GM23248 (cell line): ENCODE data around the gene ZNF3. TPM values are rescaled to one million over a fixed set of nuclear protein-coding genes. Genes with fewer than 3 reads are reported as not detected.

Experiments used
- DNase-seq: peaks from one replicate; pipeline ENCODE4 v3.0.0-alpha.2; 2015
- H2AFZ ChIP-seq: fragments of 200-600 bp; sonication (generic); 2 replicates; pipeline ENCODE4 v1.6.1; 2016; ENCODE audit warnings: antibody characterized with exemption
- H3F3A ChIP-seq: fragments of 200-600 bp; sonication (generic); 2 replicates; pipeline ENCODE4 v1.6.1; 2016; ENCODE audit warnings: mild to moderate bottlenecking, antibody characterized with exemption, mixed run types; ENCODE audit not compliant: insufficient read depth
- H3K27ac ChIP-seq: fragments of 200-600 bp; sonication (generic); 2 replicates; pipeline ENCODE4 v1.5.1; 2016; ENCODE audit warnings: mild to moderate bottlenecking
- H3K27me3 ChIP-seq: fragments of 200-600 bp; sonication (generic); replicated peaks from 2 replicates; pipeline ENCODE4 v1.6.1; 2016; ENCODE audit warnings: mild to moderate bottlenecking; ENCODE audit not compliant: insufficient read depth
- H3K36me3 ChIP-seq: fragments of 200-600 bp; sonication (generic); 2 replicates; pipeline ENCODE4 v1.6.1; 2016; ENCODE audit warnings: low read depth, mild to moderate bottlenecking
- H3K4me1 ChIP-seq: fragments of 200-600 bp; sonication (generic); 2 replicates; pipeline ENCODE4 v1.6.1; 2016; ENCODE audit warnings: mild to moderate bottlenecking; ENCODE audit not compliant: insufficient read depth
- H3K4me2 ChIP-seq: fragments of 200-600 bp; sonication (generic); one replicate; pipeline ENCODE4 v1.6.1; 2016; ENCODE audit warnings: mild to moderate bottlenecking; ENCODE audit not compliant: unreplicated experiment
- H3K4me3 ChIP-seq: fragments of 200-600 bp; sonication (generic); 2 replicates; pipeline ENCODE4 v1.5.1; 2016; ENCODE audit warnings: mild to moderate bottlenecking
- H3K79me2 ChIP-seq: fragments of 200-600 bp; sonication (generic); 2 replicates; pipeline ENCODE4 v1.6.1; 2016; ENCODE audit warnings: mild to moderate bottlenecking; ENCODE audit not compliant: insufficient read depth
- H3K9ac ChIP-seq: fragments of 200-600 bp; sonication (generic); 2 replicates; pipeline ENCODE4 v1.6.1; 2016; ENCODE audit warnings: mild to moderate bottlenecking
- H3K9me2 ChIP-seq: fragments of 200-600 bp; sonication (generic); 2 replicates; pipeline ENCODE4 v1.6.1; 2016; ENCODE audit warnings: mixed run types, mild to moderate bottlenecking, moderate library complexity; ENCODE audit not compliant: insufficient read depth
- H3K9me3 ChIP-seq: fragments of 200-600 bp; sonication (generic); one replicate; pipeline ENCODE4 v1.6.1; 2017; ENCODE audit warnings: low read depth
- H4K20me1 ChIP-seq: fragments of 200-600 bp; sonication (generic); 2 replicates; pipeline ENCODE4 v1.6.0; 2016; ENCODE audit not compliant: insufficient read depth
- EZH2 ChIP-seq: fragments of 200-600 bp; sonication (generic); IDR thresholded peaks from 2 replicates; pipeline ENCODE4 v1.6.1; 2018; ENCODE audit warnings: antibody characterized with exemption, mild to moderate bottlenecking; ENCODE audit not compliant: insufficient read depth, poor library complexity, severe bottlenecking
- EZH2phosphoT487 ChIP-seq: fragments of 200-600 bp; sonication (generic); IDR thresholded peaks from 2 replicates; pipeline ENCODE4 v1.6.1; 2018; ENCODE audit warnings: antibody characterized with exemption, moderate library complexity, mild to moderate bottlenecking, low read depth; ENCODE audit not compliant: insufficient read depth
- WGBS, 2 experiments: methylation state at CpG; one replicate each; pipeline ENCODE4 v1.1.6; 2015 to 2017; ENCODE audit warnings: low lambda C conversion rate in 2 of 2, low coverage in 1 of 2; ENCODE audit errors: missing lambda C conversion rate in 2 of 2; 5-methylcytosine and 5-hydroxymethylcytosine counted together
- in situ Hi-C: fragments of 300-500 bp; cut with MboI; formaldehyde crosslinking; loops from 2 replicates; pipeline ENCODE4 v1.15.0; 2020
- polyA plus RNA-seq: library from polyadenylated mRNA; unstranded; fragments of >200 nt; fragmentation: Nextera tagmentation; extraction: Ambion mirVana; gene quantifications from 2 replicates; pipeline ENCODE4 v1.2.1, GENCODE V29; 2016
- total RNA-seq: library from RNA; depleted of rRNA; stranded (reverse); fragments of >200 nt; shearing (Covaris generic); gene quantifications from 2 replicates; pipeline ENCODE4 v1.2.3, GENCODE V29; 2014

Gene ZNF3
- total and polyA plus RNA-seq, 2 experiments from 2014 or later, result 13.3 to 13.8 TPM

GRCh38 chr7:100111914-100112313 is 30.4 kb upstream of the ZNF3 start:
- Histone ChIP-seq H3K9me2 (no peaks in the 10 kb centered on the region), H3F3A (no peaks in the 10 kb centered on the region), H3K4me3 (no peak overlapping the region), H3K9me3 (no peaks in the 10 kb centered on the region), H3K79me2 (0 out of 2 replicates have a peak, but pooled peaks cover 3% of the 10 kb centered on the region), H3K36me3 (0 out of 2 replicates have a peak, but pooled peaks cover 4% of the 10 kb centered on the region), H3K27me3 (no peaks in the 10 kb centered on the region), H3K4me2 (no peak overlapping the region), H4K20me1 (no peaks in the 10 kb centered on the region), H3K4me1 (no peaks in the 10 kb centered on the region), H3K27ac (no peak overlapping the region), H3K9ac (no peak overlapping the region), H2AFZ (no peak overlapping the region)
- TF ChIP-seq EZH2phosphoT487 (no peak), EZH2 (no peak)
- in situ Hi-C loops, result no loop called here
- DNase-seq, result no peak
- WGBS, 2 experiments, result 91 to 93% methylated on average over 12 to 13 of the region's 13 CpGs

GRCh38 chr7:100111156-100111555 is 29.6 kb upstream of the ZNF3 start:
- Histone ChIP-seq H3K9ac (no peak overlapping the region), H3K27me3 (no peaks in the 10 kb centered on the region), H3K4me3 (no peak overlapping the region), H4K20me1 (no peaks in the 10 kb centered on the region), H3K4me1 (no peaks in the 10 kb centered on the region), H3K9me2 (no peaks in the 10 kb centered on the region), H3K4me2 (no peak overlapping the region), H2AFZ (no peak overlapping the region), H3K9me3 (no peaks in the 10 kb centered on the region), H3K79me2 (no peaks in the 10 kb centered on the region), H3K27ac (no peak overlapping the region), H3F3A (no peaks in the 10 kb centered on the region), H3K36me3 (0 out of 2 replicates have a peak, but pooled peaks cover 4% of the 10 kb centered on the region)
- TF ChIP-seq EZH2phosphoT487, result no peak
- TF ChIP-seq EZH2, result no peak
- in situ Hi-C loops, result no loop called here
- WGBS, 2 experiments, result 87 to 92% methylated on average over 7 of the region's 7 CpGs
- DNase-seq, result no peak

- Histone ChIP-seq H3K79me2 (no peaks in the 10 kb centered on the region), H3K27ac (no peak overlapping the region), H3K9ac (no peak overlapping the region), H3K4me3 (no peak overlapping the region), H3K36me3 (0 out of 2 replicates have a peak, but pooled peaks cover 4% of the 10 kb centered on the region), H3K4me2 (no peak overlapping the region), H4K20me1 (no peaks in the 10 kb centered on the region), H3K9me2 (no peaks in the 10 kb centered on the region), H3K9me3 (no peaks in the 10 kb centered on the region), H3F3A (no peaks in the 10 kb centered on the region), H2AFZ (no peak overlapping the region), H3K4me1 (no peaks in the 10 kb centered on the region), H3K27me3 (no peaks in the 10 kb centered on the region)
- WGBS, 2 experiments, result 80 to 81% methylated on average over 12 of the region's 12 CpGs
- in situ Hi-C loops, result no loop called here
- DNase-seq, result no peak
- TF ChIP-seq EZH2, result no peak
- no peak for TF ChIP-seq EZH2phosphoT487
Measured at GRCh38 chr7:100109521-100110163, 28.1 kb upstream of the ZNF3 start.

- 75 to 79% methylated on average over 10 to 11 of the region's 11 CpGs for WGBS, 2 experiments
- Histone ChIP-seq H3K27ac (no peak overlapping the region), H3K36me3 (0 out of 2 replicates have a peak, but pooled peaks cover 4% of the 10 kb centered on the region), H3K4me3 (no peak overlapping the region), H4K20me1 (no peaks in the 10 kb centered on the region), H2AFZ (no peak overlapping the region), H3K9ac (no peak overlapping the region), H3F3A (no peaks in the 10 kb centered on the region; the same call in 1 of the 2 replicates), H3K9me2 (no peaks in the 10 kb centered on the region), H3K4me1 (no peaks in the 10 kb centered on the region), H3K79me2 (peaks cover 4% of the 10 kb centered on the region; the same call in 1 of the 2 replicates), H3K4me2 (no peak overlapping the region), H3K9me3 (no peaks in the 10 kb centered on the region), H3K27me3 (no peaks in the 10 kb centered on the region)
- in situ Hi-C loops, result no loop called here
- no peak for TF ChIP-seq EZH2phosphoT487
- no peak for TF ChIP-seq EZH2
- no peak for DNase-seq
Measured at GRCh38 chr7:100107890-100108289, 26.4 kb upstream of the ZNF3 start.
